Panc1 (cell line): Measurements from ENCODE around the gene KRT36. TPM values are rescaled to one million over a fixed set of nuclear protein-coding genes. Genes with fewer than 3 reads are reported as not detected.

Experiments used
- ATAC-seq: fragments of 200-7000 bp; cut with Tn5 transposase; 2 replicates; pipeline ENCODE4 v1.9.1; 2020; ENCODE audit warnings: mild to moderate bottlenecking, moderate library complexity
- BruUV-seq: library from RNA; stranded (reverse); fragments of 400-500 nt; replicated peaks from 2 replicates; lab custom pipeline; 2021; lab: Mats Ljungman, UMichigan
- CTCF ChIA-PET: fragments of 300-600 bp; sonication (Branson Sonifier 250); formaldehyde crosslinking; loops from one replicate; lab custom pipeline; 2022; ENCODE audit warnings: antibody characterized with exemption; lab: Charles Lee
- POLR2A ChIA-PET: fragments of 300-600 bp; sonication (Branson Sonifier 250); formaldehyde crosslinking; loops from one replicate; lab custom pipeline; 2022; ENCODE audit warnings: antibody characterized with exemption; lab: Charles Lee
- DNase-seq: peaks from one replicate; pipeline ENCODE4 v3.0.0-alpha.2; 2010; ENCODE audit warnings: low read depth, low spot score
- H3K27ac ChIP-seq: 2 replicates; pipeline ENCODE4 v1.5.1; 2011; ENCODE audit warnings: mild to moderate bottlenecking, low read length, inconsistent platforms
- H3K27me3 ChIP-seq: fragments of 200-500 bp; sonication (Bioruptor generic); 2 replicates; pipeline ENCODE4 v1.6.0; 2014; ENCODE audit warnings: low read length, inconsistent platforms; ENCODE audit not compliant: control insufficient read depth, insufficient read depth
- H3K36me3 ChIP-seq: fragments of 200-500 bp; sonication (Bioruptor generic); 2 replicates; pipeline ENCODE4 v1.5.1; 2014; ENCODE audit warnings: inconsistent platforms, mild to moderate bottlenecking, low read length, moderate library complexity; ENCODE audit not compliant: control insufficient read depth, insufficient read depth
- H3K4me1 ChIP-seq: 2 replicates; pipeline ENCODE4 v1.5.1; 2011; ENCODE audit warnings: inconsistent platforms, mild to moderate bottlenecking, low read length, moderate library complexity; ENCODE audit not compliant: control insufficient read depth, insufficient read depth
- H3K4me3 ChIP-seq, 2 experiments: 2 replicates each; pipeline ENCODE4 v1.5.1; 2011 to 2012; ENCODE audit warnings: low read depth in 2 of 2, low read length in 2 of 2, mild to moderate bottlenecking in 2 of 2, inconsistent platforms in 1 of 2, moderate library complexity in 1 of 2
- H3K9me3 ChIP-seq: fragments of 200-500 bp; sonication (Bioruptor generic); 2 replicates; pipeline ENCODE4 v1.5.1; 2014; ENCODE audit warnings: low read depth, mild to moderate bottlenecking, inconsistent platforms, low read length, moderate library complexity; ENCODE audit not compliant: control insufficient read depth, insufficient read depth
- CTCF ChIP-seq: fragments of 450-650 bp; IDR thresholded peaks from 2 replicates; pipeline ENCODE4 v1.5.1; 2017; ENCODE audit warnings: mild to moderate bottlenecking
- POLR2AphosphoS5 ChIP-seq: IDR thresholded peaks from 2 replicates; pipeline ENCODE4 v1.6.1; 2012; ENCODE audit warnings: mild to moderate bottlenecking, low read depth, low read length, moderate library complexity
- REST ChIP-seq, 2 experiments: IDR thresholded peaks; 2 replicates each; pipeline ENCODE4 v1.6.1; 2011 to 2012; ENCODE audit warnings: low read depth in 2 of 2, control low read depth in 1 of 2, low read length in 1 of 2, mild to moderate bottlenecking in 1 of 2, moderate library complexity in 1 of 2; ENCODE audit not compliant: insufficient read depth in 1 of 2
- SIN3A ChIP-seq: IDR thresholded peaks from 2 replicates; pipeline ENCODE4 v1.6.1; 2012; ENCODE audit warnings: low read depth, mild to moderate bottlenecking, low read length, moderate library complexity, borderline replicate concordance; ENCODE audit not compliant: insufficient read depth
- TCF7L2 ChIP-seq: IDR thresholded peaks from 2 replicates; pipeline ENCODE4 v1.6.1; 2011; ENCODE audit warnings: mild to moderate bottlenecking, low read depth, low read length, inconsistent platforms
- in situ Hi-C: cut with HindIII; loops from 2 replicates; pipeline ENCODE4 v1.10.0; 2016; ENCODE audit warnings: low sequenced_read_pairs, low pct_unique_long_range_greater_than_20kb
- intact Hi-C: fragments of 100-400 bp; cut with micrococcal nuclease; formaldehyde crosslinking; loops from one replicate; pipeline ENCODE4 v1.10.0; 2022; ENCODE audit not compliant: unreplicated experiment
- total RNA-seq: library from RNA; stranded (reverse); gene quantifications from one replicate; pipeline ENCODE4 v1.2.1, GENCODE V29; 2021; ENCODE audit not compliant: unreplicated experiment

KRT36 gene
- total RNA-seq, 1 experiment from 2014 or later: not detected

GRCh38 chr17:41535764-41536481, 46.2 kb upstream of the KRT36 start:
- ChIA-PET CTCF (interaction anchor here (0.8 to 1.6 kb wide), 2 partner anchors 13 to 113 kb away, joined by 5 to 12 read pairs; no protein-coding TSS in a partner anchor), POLR2A (no interaction called here)
- no peak for TF ChIP-seq REST (IDR thresholded peaks at IDR 0.05; ENCODE audit: insufficient read depth in 1 of 2, low read depth in 2 of 2, low read length in 1 of 2)
- TF ChIP-seq POLR2AphosphoS5: no peak
- TF ChIP-seq SIN3A: no peak
- no peak for TF ChIP-seq TCF7L2
- TF ChIP-seq CTCF: no peak
- intact Hi-C loops: no loop called here
- Histone ChIP-seq H3K9me3 (no peaks in the 10 kb centered on the region), H3K4me1 (peaks cover 68% of the 10 kb centered on the region), H3K27ac (peak overlapping the region; percentile 70), H3K27me3 (no peaks in the 10 kb centered on the region), H3K4me3 (no peak overlapping the region), H3K36me3 (no peaks in the 10 kb centered on the region)
- no peak for DNase-seq
- BruUV-seq: no TSS peak
- no peak for ATAC-seq
- in situ Hi-C loops: loop anchor here (25.0 kb wide), 1 partner anchor 101 kb away; no protein-coding TSS in a partner anchor

- DNase-seq (no peak), ATAC-seq (no peak)
- no TSS peak for BruUV-seq
- intact Hi-C loops: no loop called here
- Histone ChIP-seq H3K4me1 (peaks cover 68% of the 10 kb centered on the region), H3K27me3 (no peaks in the 10 kb centered on the region), H3K9me3 (no peaks in the 10 kb centered on the region), H3K4me3 (no peak overlapping the region), H3K36me3 (no peaks in the 10 kb centered on the region), H3K27ac (peak overlapping the region; percentile 70; the same call in 1 of the 2 replicates)
- in situ Hi-C loops: loop anchor here (25.0 kb wide), 1 partner anchor 102 kb away; no protein-coding TSS in a partner anchor
- ChIA-PET CTCF (interaction anchor here (1.1 kb wide), 1 partner anchor 8 kb away, joined by 6 read pairs; no protein-coding TSS in a partner anchor), POLR2A (interaction anchor here (0.7 kb wide), 2 partner anchors 62 to 372 kb away, joined by 3 to 5 read pairs; no protein-coding TSS in a partner anchor)
- no peak for TF ChIP-seq REST (IDR thresholded peaks at IDR 0.05; ENCODE audit: insufficient read depth in 1 of 2, low read depth in 2 of 2, low read length in 1 of 2)
- no peak for TF ChIP-seq POLR2AphosphoS5
- TF ChIP-seq CTCF: no peak
- no peak for TF ChIP-seq TCF7L2
- TF ChIP-seq SIN3A: no peak
Observed at GRCh38 chr17:41534899-41535546, 45.3 kb upstream of the KRT36 start.
